Thoracic aorta (tissue), 2 donors: ENCODE results near the gene EIF4G1. TPM values are rescaled to one million over a fixed set of nuclear protein-coding genes. Genes with fewer than 3 reads are reported as not detected.

Source experiments
- ATAC-seq: fragments of 150-250 bp; one replicate; pipeline ENCODE4 v1.8.0; 2017; ENCODE audit warnings: low read depth; ENCODE audit not compliant: insufficient number of reproducible peaks, low FRiP score
- DNase-seq: peaks from one replicate; pipeline ENCODE4 v3.0.0-alpha.2; 2020; ENCODE audit warnings: low spot score
- H3K27ac ChIP-seq, 2 donors: fragments of 200-600 bp; sonication (generic); 1 replicate in 1 of 2; 2 replicates in 1 of 2; pipeline ENCODE4 v1.5.1; 2016; ENCODE audit warnings: mild to moderate bottlenecking in 2 of 2, moderate library complexity in 2 of 2
- H3K27me3 ChIP-seq: fragments of 200-600 bp; sonication (generic); replicated peaks from 2 replicates; pipeline ENCODE4 v1.6.0; 2016; ENCODE audit warnings: mild to moderate bottlenecking; ENCODE audit not compliant: insufficient read depth
- H3K36me3 ChIP-seq: fragments of 200-600 bp; sonication (generic); one replicate; pipeline ENCODE4 v1.5.1; 2016
- H3K4me1 ChIP-seq, 2 donors: fragments of 200-600 bp; sonication (generic); 1 replicate in 1 of 2; 2 replicates in 1 of 2; pipeline versions ENCODE4 v1.5.1 to v1.6.0; 2016; ENCODE audit warnings: low read depth in 2 of 2, mild to moderate bottlenecking in 1 of 2; ENCODE audit not compliant: control insufficient read depth in 1 of 2
- H3K4me3 ChIP-seq: fragments of 200-600 bp; sonication (generic); 2 replicates; pipeline ENCODE4 v1.5.1; 2016; ENCODE audit warnings: mild to moderate bottlenecking
- H3K9me3 ChIP-seq: fragments of 200-600 bp; sonication (generic); 2 replicates; pipeline ENCODE4 v1.5.1; 2016
- CTCF ChIP-seq: fragments of 200-600 bp; sonication (generic); IDR thresholded peaks from one replicate; pipeline ENCODE4 v1.5.1; 2019; ENCODE audit warnings: antibody characterized with exemption
- total RNA-seq, 2 donors: library from RNA; depleted of rRNA; stranded (reverse); fragments of >200 nt; gene quantifications; one replicate each; pipeline versions ENCODE4 v1.1.0 to v1.2.3, GENCODE V29; 2016

The EIF4G1 gene
- total RNA-seq, 2 donors from 2014 or later = 254 to 334 TPM

- peaks cover 13 to 17% of the 10 kb centered on the region in 2 donors for H3K4me1 ChIP-seq
- H3K36me3 ChIP-seq = peaks cover 29% of the 10 kb centered on the region
- no peaks in the 10 kb centered on the region for H3K27me3 ChIP-seq
- no peaks in the 10 kb centered on the region for H3K9me3 ChIP-seq
- peak within 1 kb of the TSS; percentile 92 for H3K4me3 ChIP-seq
- no peak for TF ChIP-seq CTCF
- ATAC-seq = peak; percentile 93
- DNase-seq = peak; percentile 88
- peak within 1 kb of the TSS; percentile 72 to 76 for H3K27ac ChIP-seq
Observed at GRCh38 chr3:184298759-184299487, 15.5 kb upstream of the EIF4G1 start, which contains the start of gene PSMD2. PSMD2 (plus strand) TSS chr3:184299241; CDS start chr3:184299267, 26 bp downstream.

- no peak for TF ChIP-seq CTCF
- H3K9me3 ChIP-seq = no peaks in the 10 kb centered on the region
- peaks cover 13 to 17% of the 10 kb centered on the region in 2 donors for H3K4me1 ChIP-seq
- peaks cover 36% of the 10 kb centered on the region for H3K36me3 ChIP-seq
- H3K4me3 ChIP-seq = peak overlapping the region; percentile 92
- no peaks in the 10 kb centered on the region for H3K27me3 ChIP-seq
- peak overlapping the region; percentile 31 to 54 for H3K27ac ChIP-seq
- peak; percentile 1 for ATAC-seq
- DNase-seq = no peak
Observed at GRCh38 chr3:184299488-184300377, 14.7 kb upstream of the EIF4G1 start.

GRCh38 chr3:184300378-184300720 lies 14.1 kb upstream of the EIF4G1 start:
- Histone ChIP-seq H3K36me3 (peaks cover 36% of the 10 kb centered on the region), H3K27ac (no peak overlapping the region), H3K27me3 (no peaks in the 10 kb centered on the region), H3K4me1 (peaks cover 13 to 17% of the 10 kb centered on the region in 2 donors), H3K9me3 (no peaks in the 10 kb centered on the region), H3K4me3 (peak overlapping the region; percentile 92)
- no peak for TF ChIP-seq CTCF
- no peak for ATAC-seq
- no peak for DNase-seq

GRCh38 chr3:184305577-184305976 lies 8.8 kb upstream of the EIF4G1 start:
- H3K27ac ChIP-seq = no peak overlapping the region
- no peak for ATAC-seq
- TF ChIP-seq CTCF = no peak
- H3K4me3 ChIP-seq = no peak overlapping the region
- no peak for DNase-seq
- no peaks in the 10 kb centered on the region for H3K9me3 ChIP-seq
- no peaks in the 10 kb centered on the region for H3K27me3 ChIP-seq
- peaks cover 3 to 6% of the 10 kb centered on the region in 2 donors for H3K4me1 ChIP-seq
- peaks cover 64% of the 10 kb centered on the region for H3K36me3 ChIP-seq

- no peak overlapping the region for H3K4me3 ChIP-seq
- H3K4me1 ChIP-seq = no peaks in the 10 kb centered on the region
- H3K36me3 ChIP-seq = peaks cover 60% of the 10 kb centered on the region
- TF ChIP-seq CTCF = no peak
- ATAC-seq (no peak), DNase-seq (no peak)
- no peaks in the 10 kb centered on the region for H3K27me3 ChIP-seq
- H3K9me3 ChIP-seq = no peaks in the 10 kb centered on the region
- no peak overlapping the region for H3K27ac ChIP-seq
Observed at GRCh38 chr3:184306341-184306972, 7.9 kb upstream of the EIF4G1 start.
